NCI-H510A treated with DMSO at 0.1 percent for 48 hours (cell line): ENCODE measurements around the gene FAM209A.
"Not testable (repeated sequence)": the region's sequence is repeated elsewhere in the genome, so short reads cannot be mapped to it uniquely, and the experiment has no call there.

Source experiments
- DNase-seq: peaks from one replicate; lab custom pipeline; 2025; lab: John Stamatoyannopoulos, UW

The FAM209A gene

DNA sequence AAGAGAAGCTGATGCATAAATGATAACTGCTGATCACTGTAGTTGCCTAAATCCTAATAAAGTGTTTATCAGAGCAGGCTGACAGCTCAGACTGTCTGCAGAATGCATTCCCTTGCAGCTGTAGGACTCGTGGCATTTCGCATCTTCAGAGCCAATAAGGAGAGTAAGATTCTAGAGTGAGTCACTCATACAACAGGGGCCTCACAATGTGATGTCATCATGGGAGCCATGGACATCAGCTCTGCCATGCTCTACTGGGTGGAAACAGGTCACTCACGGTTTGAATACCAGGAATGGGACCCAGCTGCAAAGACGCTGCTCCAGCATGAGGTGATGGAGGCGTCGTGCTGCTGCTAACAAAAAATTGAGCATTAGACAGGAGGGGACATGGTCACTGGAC is 15.9 kb downstream of the FAM209A start:
- DNase-seq, result no peak

DNA sequence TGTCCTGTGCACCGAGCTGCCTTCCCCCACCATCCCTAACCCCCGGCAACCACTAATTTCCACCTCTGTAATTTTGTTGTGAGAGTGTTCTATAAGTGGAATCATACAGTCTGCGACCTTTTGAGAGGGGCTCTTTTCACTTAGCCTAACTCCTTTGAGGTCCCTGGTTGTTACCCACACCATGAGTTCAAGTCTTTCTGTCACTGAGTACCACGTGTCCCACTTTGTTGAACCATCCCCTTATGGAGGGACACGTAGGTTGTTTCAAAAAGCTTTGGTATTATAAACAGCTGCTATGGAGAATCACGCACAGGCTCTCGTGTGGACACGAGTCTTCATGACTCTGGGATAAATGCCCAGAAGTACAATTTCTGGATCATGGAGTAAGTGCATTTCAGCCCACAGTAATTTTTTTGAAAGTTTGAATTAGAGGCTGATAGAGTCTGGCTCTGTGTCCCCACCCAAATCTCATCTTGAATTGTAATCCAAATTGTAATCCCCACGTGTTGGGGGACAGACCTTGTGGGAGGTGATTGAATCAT is 18.0 kb downstream of the FAM209A start:
- DNase-seq, result no peak

DNA sequence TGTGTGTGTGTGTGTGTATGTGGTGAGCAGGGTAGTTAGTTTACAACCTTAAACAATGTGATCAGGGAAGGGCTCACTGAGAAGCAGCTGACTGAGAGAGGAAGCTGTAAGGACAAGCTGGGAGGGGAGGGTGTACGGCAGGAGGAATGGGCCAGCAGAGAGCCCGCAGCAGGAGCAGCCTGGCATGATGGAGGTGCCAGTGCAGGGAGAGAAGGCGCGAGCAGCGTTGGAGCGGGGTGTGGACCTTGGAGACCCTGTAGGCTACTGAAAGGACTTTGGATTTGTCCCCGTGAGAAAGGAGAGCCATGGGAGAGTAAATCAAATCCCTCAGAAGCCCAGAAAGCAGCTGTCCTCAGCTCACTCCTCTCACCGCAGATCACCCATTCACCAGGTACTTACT is 27.0 kb downstream of the FAM209A start:
- DNase-seq, result no peak

DNA sequence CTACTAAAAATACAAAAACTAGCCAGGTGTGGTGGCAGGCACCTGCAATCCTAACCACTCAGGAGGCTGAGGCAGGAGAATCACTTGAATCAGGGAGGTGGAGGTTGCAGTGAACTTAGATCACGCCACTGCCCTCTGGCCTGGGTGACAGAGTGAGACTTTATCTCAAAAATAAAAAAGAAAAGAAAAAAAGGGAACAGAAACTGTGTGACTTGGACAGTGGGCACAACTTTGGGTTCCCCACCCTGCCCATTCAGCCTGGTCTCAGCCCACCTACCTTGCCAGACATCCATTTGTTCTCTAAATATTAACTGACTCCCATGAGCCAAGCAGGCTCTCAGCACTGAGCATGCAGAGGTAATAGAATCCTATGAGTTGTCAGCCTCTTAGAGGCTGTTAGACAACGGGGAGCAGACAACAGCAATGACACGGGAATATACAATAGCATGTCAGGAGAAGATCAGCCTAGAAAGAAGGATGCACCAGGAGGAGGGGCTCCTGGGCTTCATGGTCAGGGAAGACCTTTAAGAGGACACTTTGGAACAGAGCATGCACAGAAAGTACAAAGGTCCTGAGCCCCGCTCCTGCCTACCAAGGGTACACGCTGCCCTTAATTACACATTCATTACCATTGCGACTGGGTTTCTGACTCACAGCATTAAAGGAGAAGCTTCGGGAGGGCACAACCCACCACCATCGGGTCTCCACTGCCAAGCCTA is 28.5 kb downstream of the FAM209A start:
- DNase-seq, result no peak

DNA sequence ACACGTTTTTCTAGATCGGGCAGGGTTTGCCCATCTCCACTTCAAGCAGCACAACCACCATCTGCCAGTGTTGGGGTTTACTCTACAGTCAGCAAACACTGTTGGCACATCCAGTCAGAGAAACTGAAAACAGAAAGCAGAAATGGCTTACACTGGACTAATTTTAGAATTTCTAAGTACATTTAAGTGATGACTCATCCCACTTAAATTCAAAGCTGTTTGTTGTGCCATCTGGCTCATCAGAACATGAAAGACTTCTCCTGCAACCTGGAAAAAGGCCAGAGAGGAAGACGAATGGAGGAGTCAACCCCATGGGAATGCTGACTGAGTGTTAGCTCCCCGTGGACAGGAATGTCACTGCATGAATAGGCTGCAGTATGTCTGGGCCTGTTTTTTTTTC is 30.3 kb downstream of the FAM209A start:
- DNase-seq, result no peak

DNA sequence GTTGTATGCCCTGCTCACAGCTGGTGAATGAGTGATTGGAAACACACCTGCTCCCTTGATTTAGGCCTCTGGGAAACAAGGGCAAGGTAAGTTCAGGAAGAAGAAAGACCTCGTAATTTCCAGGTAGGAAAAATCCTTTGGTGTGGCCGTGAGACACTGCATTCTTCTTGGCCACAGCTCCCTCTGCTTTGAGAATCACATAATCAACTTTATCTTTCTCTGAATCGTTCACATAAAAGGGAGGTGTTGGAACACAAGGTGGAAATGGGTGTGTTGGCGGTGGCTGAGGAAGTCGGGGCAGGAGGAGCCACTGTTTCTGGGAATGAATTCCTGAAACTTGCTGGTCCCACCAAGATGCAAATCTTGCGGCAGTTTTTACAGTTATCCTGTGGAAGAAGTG is 34.4 kb downstream of the FAM209A start:
- no peak for DNase-seq

DNA sequence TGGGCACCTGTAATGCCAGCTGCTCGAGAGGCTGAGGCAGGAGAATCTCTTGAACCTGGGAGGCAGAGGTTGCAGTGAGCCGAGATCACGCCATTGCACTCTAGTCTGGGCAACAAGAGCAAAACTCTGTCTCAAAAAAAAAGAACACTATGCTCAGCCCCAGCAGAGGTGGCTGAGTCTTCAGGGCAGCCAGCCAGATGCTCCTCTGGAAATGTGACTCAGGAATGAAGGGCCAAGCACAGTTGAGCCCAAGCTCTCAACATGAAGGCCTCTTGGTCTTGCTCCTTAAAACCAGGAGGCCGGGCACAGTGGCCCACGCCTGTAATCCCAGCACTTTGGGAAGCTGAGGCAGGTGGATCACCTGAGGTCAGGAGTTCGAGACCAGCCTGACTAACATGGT is 40.0 kb downstream of the FAM209A start:
- not testable (repeated sequence) for DNase-seq

DNA sequence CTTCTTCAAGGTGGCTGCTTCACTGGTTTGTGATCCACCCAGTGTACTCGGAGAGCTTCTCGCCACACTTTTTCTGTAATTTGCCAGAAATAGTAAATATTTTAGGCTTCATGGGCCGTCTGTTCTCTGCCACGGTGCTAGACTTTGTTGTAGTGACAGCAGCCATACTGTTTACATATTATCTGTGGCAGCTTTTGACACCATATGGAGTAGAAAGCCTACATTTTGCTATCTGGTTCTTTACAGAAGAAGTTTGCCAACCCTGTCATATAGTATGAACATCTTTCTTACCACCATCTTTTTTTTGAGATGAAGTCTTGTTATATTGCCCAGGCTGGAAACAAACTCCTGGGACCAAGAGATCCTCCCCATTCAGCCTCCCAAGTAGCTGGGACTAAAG is 41.0 kb downstream of the FAM209A start:
- no peak for DNase-seq

DNA sequence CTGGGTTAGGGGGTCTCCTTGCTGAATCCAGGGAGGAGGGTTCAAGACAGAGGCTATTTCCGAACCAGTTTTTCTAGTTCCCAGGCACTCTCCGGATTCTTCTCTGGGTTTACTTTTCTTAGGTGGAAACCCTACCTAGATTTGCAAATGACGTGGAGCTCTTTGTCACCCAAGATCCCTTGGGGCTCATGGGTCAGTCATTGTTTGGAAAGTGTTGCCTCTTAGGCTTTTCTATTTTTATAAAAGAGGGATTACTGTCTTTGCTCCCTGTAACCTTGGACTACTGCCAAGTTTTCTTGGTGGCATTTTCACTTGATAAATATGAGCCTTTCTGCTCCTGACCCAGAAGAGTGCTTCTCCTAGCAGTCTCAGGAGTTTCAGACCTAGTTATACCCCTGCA is 42.1 kb downstream of the FAM209A start:
- DNase-seq, result no peak

DNA sequence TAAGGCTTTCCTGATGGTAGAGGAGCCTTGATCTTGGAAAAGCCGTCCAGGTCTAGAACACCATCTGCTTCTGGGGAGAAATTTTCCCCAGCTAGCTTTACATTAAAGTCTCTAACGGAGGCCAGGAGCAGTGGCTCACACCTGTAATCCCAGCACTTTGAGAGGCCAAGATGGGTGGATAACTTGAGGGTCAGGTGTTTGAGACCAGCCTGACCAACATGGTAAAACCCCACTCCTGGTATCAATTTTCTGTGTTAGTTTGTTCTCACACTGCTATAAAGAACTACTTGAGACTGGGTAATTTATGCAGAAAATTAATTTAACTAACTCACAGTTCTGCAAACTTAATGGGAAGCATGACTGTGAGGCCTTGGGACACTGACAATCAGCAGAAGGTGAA is 46.3 kb downstream of the FAM209A start:
- no peak for DNase-seq

DNA sequence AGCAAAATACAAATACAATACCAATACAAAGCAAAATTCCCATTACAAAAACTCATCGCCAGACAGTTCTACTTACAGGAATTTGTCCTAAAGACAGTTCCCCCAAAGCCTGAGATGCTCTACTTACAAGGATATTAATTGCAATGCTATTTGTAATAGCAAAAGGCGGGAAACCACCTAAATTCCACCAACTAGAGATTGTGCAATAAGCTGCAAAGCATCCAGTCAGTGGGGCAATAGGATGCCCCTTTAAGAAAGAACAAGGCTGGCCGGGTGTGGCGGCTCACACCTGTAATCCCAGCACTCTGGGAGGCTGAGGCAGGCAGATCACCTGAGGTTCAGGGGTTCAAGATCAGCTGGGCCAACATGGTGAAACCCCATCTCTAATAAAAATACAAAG is 47.6 kb downstream of the FAM209A start:
- no peak for DNase-seq

DNA sequence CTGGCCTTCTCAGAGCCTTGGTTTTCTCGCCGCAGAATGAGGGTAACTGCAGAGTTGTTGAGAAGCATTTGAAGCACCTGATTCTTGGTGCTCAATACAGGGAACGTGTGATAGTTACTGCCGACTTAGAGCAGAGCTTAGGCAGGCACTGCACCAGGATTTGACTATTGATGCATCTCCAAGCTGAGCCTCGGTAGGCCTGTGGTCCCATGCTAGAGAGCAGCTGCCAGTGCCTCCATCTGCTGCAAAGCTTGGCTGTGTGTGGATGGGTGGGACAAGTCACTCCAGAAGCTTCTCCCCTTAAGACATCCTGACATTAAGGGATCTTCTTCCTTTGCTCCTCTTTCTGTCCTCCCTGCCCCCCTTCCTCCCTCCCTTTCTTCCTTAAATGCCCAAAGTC is 49.4 kb downstream of the FAM209A start:
- no peak for DNase-seq

DNA sequence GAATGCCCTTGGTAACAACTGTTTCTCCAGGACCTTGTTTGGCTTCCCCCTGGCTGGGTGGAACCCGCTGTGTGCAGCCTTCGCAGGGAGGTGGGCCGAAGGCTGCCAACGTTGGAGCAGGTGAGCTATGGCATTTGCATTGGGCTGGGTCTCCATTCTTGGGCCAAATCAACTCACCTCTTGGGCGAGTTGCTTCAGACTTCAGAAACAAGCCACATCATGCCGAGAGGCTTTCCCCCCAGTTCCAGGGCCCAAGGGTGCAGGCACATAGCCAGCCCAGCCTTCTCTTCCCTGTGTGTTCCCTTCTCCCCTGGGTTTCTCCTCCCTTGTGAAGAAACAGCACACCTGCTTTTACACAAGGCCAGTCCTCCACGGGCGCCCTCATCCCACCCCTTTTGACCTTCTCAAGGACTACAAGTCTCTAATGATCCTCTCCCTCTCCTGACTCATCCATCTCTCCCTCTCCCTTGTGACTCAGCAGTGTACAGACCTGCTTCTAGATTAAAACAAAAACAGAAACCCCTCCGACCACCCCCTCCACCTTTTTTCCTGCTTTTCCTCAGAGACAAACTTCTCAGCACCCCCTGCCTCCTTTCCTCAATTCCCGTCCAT is 50.1 kb downstream of the FAM209A start:
- DNase-seq, result no peak

DNA sequence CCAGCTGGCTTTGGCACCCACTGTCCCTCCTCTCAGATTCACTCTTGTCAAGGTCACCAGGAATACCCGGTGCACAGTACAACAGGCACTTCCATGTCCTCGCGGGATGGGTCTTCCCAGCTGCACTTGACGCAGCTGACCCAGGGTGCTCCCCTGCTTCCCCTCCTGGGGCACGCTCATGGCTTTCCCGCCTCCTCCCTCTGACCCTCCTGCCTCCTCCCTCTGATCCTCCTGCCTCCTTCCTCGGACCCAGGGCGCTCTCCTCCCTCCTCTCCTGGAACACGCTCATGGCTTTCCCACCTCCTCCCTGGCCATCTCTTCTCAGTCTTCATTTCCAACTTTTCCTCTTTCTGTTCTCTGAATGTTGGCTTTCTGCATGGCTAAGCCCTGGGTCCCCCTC is 50.6 kb downstream of the FAM209A start:
- DNase-seq, result no peak
